Left lung (tissue), 10 donors: ENCODE data around the gene GNG7. TPM values are rescaled to one million over a fixed set of nuclear protein-coding genes. Genes with fewer than 3 reads are reported as not detected.
"Not testable (repeated sequence)": the region's sequence is repeated elsewhere in the genome, so short reads cannot be mapped to it uniquely, and the experiment has no call there.

Source experiments
- ATAC-seq: fragments of 200-7000 bp; cut with Tn5 transposase; one replicate; pipeline ENCODE4 v1.9.1; 2020; ENCODE audit warnings: moderate library complexity
- DNase-seq, 4 donors: peaks; one replicate each; pipeline ENCODE4 v3.0.0-alpha.2; 2013 to 2020
- H3K27ac ChIP-seq, 2 donors: fragments of 200-600 bp; sonication (generic) in 1 of 2; one replicate each; pipeline versions ENCODE4 v1.5.0 to v1.8.0; 2020 to 2021
- H3K27me3 ChIP-seq, 2 donors: fragments of 200-600 bp; sonication (generic) in 1 of 2; one replicate each; pipeline versions ENCODE4 v1.5.0 to v1.8.0; 2020 to 2021
- H3K36me3 ChIP-seq, 2 donors: fragments of 200-600 bp; sonication (generic) in 1 of 2; one replicate each; pipeline versions ENCODE4 v1.5.0 to v1.8.0; 2020 to 2021
- H3K4me1 ChIP-seq, 2 donors: fragments of 200-600 bp; one replicate each; pipeline ENCODE4 v1.8.0; 2021
- H3K4me3 ChIP-seq, 2 donors: fragments of 200-600 bp; sonication (generic) in 1 of 2; one replicate each; pipeline versions ENCODE4 v1.5.0 to v1.8.0; 2020 to 2021; ENCODE audit warnings: mild to moderate bottlenecking in 1 of 2
- H3K9me3 ChIP-seq, 2 donors: fragments of 200-600 bp; sonication (generic) in 1 of 2; one replicate each; pipeline versions ENCODE4 v1.5.0 to v1.8.0; 2020 to 2021
- CTCF ChIP-seq, 2 donors: fragments of 200-600 bp; sonication (generic) in 1 of 2; IDR thresholded peaks; one replicate each; pipeline versions ENCODE4 v1.5.0 to v1.8.0; 2021; ENCODE audit warnings: antibody characterized with exemption in 2 of 2
- intact Hi-C, 2 donors: fragments of 100-400 bp; cut with DNase I; formaldehyde crosslinking; loops; one replicate each; pipeline versions ENCODE4 v1.11.2 to v1.14.2; 2022
- polyA plus RNA-seq, 6 donors: library from polyadenylated mRNA; unstranded; fragments of 120-200 nt; gene quantifications; one replicate each; pipeline ENCODE4 v1.2.1, GENCODE V29; 2013; ENCODE audit not compliant: insufficient read length in 6 of 6
- total RNA-seq, 2 donors: library from RNA; stranded (reverse); fragmentation: NEBNext Ultra II Directional; extraction: Animal tissue kit (Norgen Biotek cat#: 25700); gene quantifications; one replicate each; pipeline ENCODE4 v1.2.1, GENCODE V29; 2021
- donor health status: DM: no; HTN: yes; CAD: no.
- donor health status: DM: no; HTN: no; CAD: no.

The GNG7 gene
- total and polyA plus RNA-seq, 8 donors: 3.8 to 7.1 (median 5.5) TPM

GRCh38 chr19:2582984-2583956 lies 119.2 kb downstream of the GNG7 start:
- no peak overlapping the region for H3K27ac ChIP-seq
- no peaks in the 10 kb centered on the region for H3K36me3 ChIP-seq
- TF ChIP-seq CTCF (IDR thresholded peaks at IDR 0.05): no peak
- intact Hi-C loops: no loop called here
- H3K9me3 ChIP-seq: peaks cover 0 to 5% of the 10 kb centered on the region in 2 donors
- ATAC-seq: no peak
- H3K4me1 ChIP-seq: peaks cover 15 to 18% of the 10 kb centered on the region in 2 donors
- peaks cover 0 to 8% of the 10 kb centered on the region in 2 donors for H3K27me3 ChIP-seq
- H3K4me3 ChIP-seq: no peak overlapping the region
- DNase-seq: no peak

GRCh38 chr19:2580396-2580795 lies 122.1 kb downstream of the GNG7 start:
- H3K36me3 ChIP-seq, H3K27ac ChIP-seq, H3K4me3 ChIP-seq, ATAC-seq, H3K27me3 ChIP-seq, intact Hi-C loops, H3K9me3 ChIP-seq: not testable (repeated sequence)
- H3K4me1 ChIP-seq: peaks cover 20 to 38% of the 10 kb centered on the region in 2 donors
- DNase-seq: peak in 1 of 4 donors; percentile 9

GRCh38 chr19:2579678-2580280 lies 122.7 kb downstream of the GNG7 start:
- H3K9me3 ChIP-seq: peaks cover 0 to 5% of the 10 kb centered on the region in 2 donors
- no peak for TF ChIP-seq CTCF (IDR thresholded peaks at IDR 0.05)
- H3K4me3 ChIP-seq: peak overlapping the region in 1 of 2 donors; percentile 38
- H3K27ac ChIP-seq: peak overlapping the region; percentile 58 to 76
- intact Hi-C loops: loop anchor here in 1 of 2 donors (10.0 kb wide), 1 partner anchor 105 kb away; the partner anchor contains the start of gene GADD45B
- no peaks in the 10 kb centered on the region for H3K36me3 ChIP-seq
- H3K27me3 ChIP-seq: peaks cover 0 to 8% of the 10 kb centered on the region in 2 donors
- peak in 1 of 4 donors; percentile 25 for DNase-seq
- peaks cover 20 to 38% of the 10 kb centered on the region in 2 donors for H3K4me1 ChIP-seq
- no peak for ATAC-seq

- ATAC-seq (peak; percentile 91), DNase-seq (peak; percentile 74 to 96 (median 89))
- intact Hi-C loops: loop anchor here in 1 of 2 donors (10.0 kb wide), 1 partner anchor 104 kb away; the partner anchor contains the start of gene GADD45B
- Histone ChIP-seq H3K36me3 (no peaks in the 10 kb centered on the region), H3K9me3 (peaks cover 0 to 5% of the 10 kb centered on the region in 2 donors), H3K27ac (peak overlapping the region; percentile 58 to 76), H3K4me1 (peaks cover 20 to 38% of the 10 kb centered on the region in 2 donors), H3K27me3 (peaks cover 0 to 8% of the 10 kb centered on the region in 2 donors), H3K4me3 (peak overlapping the region; percentile 33 to 38)
- TF ChIP-seq CTCF (IDR thresholded peaks at IDR 0.05): peak; percentile 89 to 92
These were observed 123.4 kb downstream of the GNG7 start for GRCh38 chr19:2578901-2579677.

- peak in 1 of 4 donors; percentile 38 for DNase-seq
- H3K4me1 ChIP-seq: peaks cover 20 to 38% of the 10 kb centered on the region in 2 donors
- peaks cover 0 to 8% of the 10 kb centered on the region in 2 donors for H3K27me3 ChIP-seq
- H3K36me3 ChIP-seq: no peaks in the 10 kb centered on the region
- H3K27ac ChIP-seq: peak overlapping the region; percentile 58 to 76
- no peak for TF ChIP-seq CTCF (IDR thresholded peaks at IDR 0.05)
- intact Hi-C loops: loop anchor here in 1 of 2 donors (10.0 kb wide), 1 partner anchor 104 kb away; the partner anchor contains the start of gene GADD45B
- peak overlapping the region; percentile 33 to 38 for H3K4me3 ChIP-seq
- H3K9me3 ChIP-seq: peaks cover 0 to 5% of the 10 kb centered on the region in 2 donors
- peak; percentile 48 for ATAC-seq
These were observed 124.1 kb downstream of the GNG7 start for GRCh38 chr19:2578391-2578890.
